HG02870 (cell line): ENCODE measurements around the gene TUFT1.

Experiments
- ATAC-seq: cut with Tn5 transposase; IDR thresholded peaks from one replicate; pipeline ENCODE4 v1.9.1; 2021; ENCODE audit warnings: mild to moderate bottlenecking, moderate library complexity; ENCODE audit not compliant: unreplicated experiment

TUFT1 gene

DNA sequence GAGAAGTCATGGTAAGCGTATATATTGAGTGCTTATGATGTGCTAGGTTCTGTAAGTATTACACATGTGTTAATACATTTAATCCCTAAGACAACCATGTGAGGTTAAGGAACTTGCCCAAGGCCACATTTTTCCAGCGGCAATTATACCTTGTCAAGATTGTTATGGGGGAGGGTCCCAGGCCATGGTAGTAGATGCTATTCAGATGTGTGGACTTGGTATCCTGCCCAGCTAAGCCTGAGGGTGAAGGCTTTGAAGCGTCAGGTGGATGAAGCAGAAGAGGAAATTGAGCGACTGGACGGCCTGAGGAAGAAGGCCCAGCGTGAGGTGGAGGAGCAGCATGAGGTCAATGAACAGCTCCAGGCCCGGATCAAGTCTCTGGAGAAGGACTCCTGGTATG is 3.6 kb upstream of the TUFT1 start:
- ATAC-seq: no peak

DNA sequence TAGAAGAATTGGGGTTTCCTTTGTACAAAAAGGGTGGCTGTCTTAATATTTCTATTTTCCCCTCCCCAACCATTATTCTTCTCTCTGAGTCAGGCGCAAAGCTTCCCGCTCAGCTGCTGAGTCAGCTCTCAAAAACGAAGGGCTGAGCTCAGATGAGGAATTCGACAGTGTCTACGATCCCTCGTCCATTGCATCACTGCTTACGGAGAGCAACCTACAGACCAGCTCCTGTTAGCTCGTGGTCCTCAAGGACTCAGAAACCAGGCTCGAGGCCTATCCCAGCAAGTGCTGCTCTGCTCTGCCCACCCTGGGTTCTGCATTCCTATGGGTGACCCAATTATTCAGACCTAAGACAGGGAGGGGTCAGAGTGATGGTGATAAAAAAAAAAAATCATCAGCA is 3.0 kb upstream of the TUFT1 start:
- no peak for ATAC-seq

DNA sequence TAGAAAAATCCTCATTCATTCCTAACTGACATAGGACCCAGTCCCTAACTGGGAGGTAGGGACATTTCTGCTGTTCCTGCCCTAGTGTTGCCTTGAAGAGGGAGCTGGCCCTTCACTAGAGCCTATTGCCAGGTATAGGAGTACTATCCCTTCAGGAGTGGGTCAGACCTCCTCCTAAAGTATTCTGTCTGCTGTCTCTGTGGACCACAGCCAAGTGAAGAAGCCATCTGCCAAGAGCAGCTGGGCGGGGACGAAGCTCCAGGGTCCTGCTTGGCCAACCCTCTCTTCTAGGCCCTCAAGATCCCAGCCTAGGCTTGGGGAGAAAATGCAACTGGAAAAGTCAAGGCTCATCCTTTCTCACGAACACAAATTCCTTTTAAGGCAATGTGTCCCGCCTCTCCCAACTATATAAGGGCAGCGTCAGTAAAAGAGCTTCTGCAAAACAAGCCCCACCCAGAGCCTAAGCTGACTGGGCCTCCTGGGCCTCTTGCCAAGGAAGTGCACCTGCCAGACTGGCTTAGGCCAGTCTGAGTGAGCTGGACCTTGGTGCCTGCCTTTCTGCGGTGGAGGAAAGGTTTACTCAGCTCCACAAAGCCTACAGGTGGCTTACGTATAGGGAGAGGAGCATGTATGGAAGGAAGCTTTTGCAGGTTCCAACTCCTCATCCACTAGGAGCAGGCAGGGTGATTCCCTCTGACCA is 638 bp upstream of the TUFT1 start:
- peak; percentile 29 for ATAC-seq

DNA sequence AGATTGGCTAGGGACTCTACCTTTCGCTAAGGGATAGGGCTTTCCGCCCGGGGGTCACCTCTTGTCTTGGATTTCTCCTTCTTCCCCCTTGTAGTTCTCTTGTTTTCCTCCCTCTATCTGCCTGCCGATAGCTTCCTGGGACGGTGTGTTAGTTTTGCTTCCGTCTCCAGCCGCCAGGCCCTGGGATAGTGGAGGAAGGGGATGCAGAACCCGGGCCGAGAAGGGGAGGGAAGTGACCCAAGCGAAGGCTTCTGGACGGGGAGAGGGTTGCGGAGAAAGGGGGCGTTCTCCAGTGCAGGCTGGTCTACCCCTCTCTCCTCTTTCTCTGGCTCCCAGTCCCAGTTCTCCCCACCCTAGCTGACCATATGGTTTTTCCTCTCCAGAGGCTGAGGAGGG is 871 bp downstream of the TUFT1 start:
- ATAC-seq: no peak

DNA sequence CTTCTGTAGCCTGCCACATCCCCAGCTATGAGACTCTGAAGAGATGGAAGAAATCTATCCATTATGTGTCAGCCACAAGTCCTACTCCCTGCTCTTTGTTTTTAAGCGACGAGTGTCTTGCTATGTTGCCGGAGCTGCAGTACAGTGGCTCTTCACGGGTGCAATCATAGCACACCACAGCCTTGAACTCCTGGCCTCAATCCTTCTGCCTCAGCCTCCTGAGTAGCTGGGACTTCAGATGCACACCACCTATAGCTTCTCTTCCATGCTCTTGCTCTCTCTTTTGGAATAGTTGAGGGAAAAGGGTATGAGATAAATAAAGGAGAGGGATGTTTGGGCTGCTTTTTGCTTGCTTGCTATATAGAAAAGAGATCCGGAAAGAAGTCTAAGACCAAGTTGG is 1.6 kb downstream of the TUFT1 start:
- ATAC-seq: no peak

DNA sequence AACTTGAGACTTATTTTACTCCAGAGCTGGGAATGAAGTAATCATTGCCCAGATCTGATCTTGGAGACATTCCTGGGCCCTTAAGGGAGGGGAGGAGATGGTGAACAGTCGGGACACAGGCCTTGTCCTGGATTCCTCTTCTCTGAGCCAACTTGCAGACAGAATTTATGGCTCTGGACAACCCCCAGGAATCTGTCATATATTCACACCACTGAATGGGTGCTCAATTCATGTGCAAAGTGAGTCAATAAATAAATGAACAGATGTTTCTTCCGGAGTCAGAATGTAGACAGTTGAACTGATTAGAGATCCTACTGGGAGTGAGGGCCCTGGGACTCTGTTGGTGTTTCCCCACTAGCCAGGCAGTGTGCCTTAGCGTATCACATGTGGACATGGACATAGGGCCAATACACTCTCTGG is 2.6 kb downstream of the TUFT1 start:
- no peak for ATAC-seq

DNA sequence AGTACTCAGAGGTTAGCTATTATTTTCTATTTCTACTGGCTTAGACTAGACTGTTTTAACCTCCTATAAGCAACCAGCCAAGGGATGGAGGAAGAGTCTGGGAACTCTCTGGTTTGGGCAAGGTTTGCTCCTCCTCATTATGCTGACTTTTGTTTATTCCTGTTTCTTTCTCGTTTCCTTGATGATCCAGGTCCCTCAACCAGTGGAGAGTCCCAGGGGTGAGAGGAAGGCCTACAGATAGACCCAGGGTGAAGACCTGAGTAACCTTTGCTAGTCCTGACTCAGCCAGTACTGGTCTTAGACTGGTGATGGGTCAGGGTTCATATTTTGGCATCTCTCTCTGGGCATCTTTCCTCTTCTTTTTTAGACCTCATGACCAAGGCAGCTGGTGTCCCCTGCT is 5.4 kb downstream of the TUFT1 start:
- ATAC-seq: no peak

DNA sequence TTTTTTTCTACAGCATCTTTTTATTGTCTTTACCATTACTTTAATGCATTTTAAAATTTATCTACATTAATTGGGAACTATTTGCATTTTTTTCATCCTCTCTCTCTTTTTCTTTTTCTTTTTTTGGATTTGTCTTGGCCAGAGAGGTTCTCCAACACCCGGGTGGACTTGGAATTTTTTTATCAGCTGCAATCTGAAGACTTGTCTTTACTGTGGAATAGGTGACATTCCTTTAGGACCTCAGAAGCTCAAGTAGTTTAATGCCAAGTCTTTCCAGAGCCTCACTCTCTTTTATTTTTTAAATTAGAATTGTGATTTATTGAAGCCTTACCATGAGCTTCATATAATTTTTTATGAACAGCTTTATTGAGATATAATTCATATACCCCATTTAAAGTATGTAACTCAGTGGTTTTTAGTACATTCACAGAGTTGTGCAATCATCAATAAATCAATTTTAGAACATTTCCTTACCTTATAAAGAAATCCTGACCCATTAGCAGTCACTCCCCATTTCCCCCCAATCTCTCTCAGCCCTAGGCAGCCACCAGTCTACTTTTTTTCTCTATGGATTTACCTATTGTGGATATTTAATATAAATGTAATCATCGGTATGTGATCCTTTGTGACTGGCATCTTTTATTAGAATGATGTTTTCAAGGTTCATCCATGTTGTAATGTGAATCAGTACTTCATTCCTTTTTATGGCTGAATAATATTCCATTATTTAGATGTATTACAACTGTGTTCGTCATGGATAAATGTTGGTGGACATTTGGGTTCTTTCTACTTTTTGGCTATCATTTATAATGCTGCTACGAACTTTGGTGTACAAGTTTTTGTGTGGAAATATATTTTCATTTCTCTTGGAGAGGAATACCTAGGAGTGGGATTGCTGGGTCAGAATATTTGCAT is 6.2 kb downstream of the TUFT1 start:
- no peak for ATAC-seq

DNA sequence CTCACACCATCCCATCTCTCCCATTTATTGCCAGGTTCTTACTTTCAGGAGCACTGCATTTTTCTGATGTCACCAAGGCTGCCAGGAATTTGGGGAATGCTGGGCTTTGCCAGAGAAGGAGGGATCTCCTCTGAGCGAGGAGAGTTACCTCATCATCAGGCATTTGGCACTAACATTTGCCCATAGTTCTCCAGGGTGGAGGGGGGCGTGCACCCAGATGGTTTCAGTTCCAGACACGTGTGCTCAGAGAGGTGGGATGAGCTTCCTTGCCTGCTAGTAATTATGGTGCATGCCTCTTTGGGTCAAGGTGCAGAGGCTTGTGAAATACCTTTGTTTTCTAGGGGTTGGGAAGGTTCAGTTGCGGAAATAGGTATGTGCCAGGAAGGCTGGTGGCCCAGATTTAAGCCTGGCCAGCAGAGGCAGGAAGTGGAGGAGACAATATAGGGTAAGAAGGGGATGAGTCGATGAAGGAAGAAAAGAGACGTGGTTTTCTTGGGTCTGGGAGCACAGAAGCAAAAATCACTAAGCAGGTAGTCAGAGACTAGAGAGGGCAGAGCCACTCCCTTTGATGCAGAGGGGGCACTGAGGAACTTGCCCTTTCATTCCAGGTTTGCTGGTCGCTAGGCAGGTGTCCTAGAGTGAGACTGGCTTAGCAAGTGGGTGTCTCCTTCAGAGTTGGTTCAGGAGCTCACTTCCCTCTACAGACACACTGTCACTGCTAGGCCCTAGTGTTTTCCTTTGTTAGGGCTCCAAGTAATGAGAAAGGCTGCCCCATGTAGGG is 7.2 kb downstream of the TUFT1 start:
- ATAC-seq: no peak

DNA sequence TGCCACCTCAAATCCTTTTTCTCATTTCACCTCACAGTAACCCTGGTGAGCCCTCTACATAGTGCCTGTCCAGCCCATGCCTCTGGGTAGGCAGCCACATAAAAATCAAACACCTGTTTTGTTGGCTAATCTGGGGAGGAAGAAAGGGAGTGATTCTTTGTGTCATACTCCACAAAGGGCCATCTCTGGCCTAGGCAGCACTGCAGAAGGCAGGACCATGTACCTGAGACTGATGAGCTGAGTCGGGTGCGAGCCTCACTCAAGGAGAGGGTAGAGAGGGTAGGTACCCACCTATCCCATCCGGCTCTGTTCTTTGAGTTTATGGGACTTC is 7.8 kb downstream of the TUFT1 start:
- ATAC-seq: no peak

DNA sequence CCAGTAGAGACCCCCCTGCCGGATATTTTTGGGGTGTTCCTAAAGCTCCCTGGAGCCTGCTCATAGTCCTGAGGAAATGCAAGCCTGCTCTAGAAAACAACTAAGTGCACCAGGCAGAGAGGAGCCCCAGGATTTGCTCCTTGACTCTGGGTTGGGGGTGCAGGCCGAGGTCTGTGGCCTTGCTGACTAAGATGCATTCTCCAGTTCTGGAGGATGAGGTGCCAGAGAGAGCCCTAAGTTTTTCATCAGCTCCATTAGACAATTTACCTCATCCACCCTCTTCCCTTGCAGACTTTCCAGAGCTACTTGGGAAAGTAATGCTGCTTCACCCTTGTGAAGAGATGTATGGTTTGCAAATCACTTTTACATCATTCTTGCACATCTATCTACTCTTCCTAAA is 9.1 kb downstream of the TUFT1 start:
- no peak for ATAC-seq

DNA sequence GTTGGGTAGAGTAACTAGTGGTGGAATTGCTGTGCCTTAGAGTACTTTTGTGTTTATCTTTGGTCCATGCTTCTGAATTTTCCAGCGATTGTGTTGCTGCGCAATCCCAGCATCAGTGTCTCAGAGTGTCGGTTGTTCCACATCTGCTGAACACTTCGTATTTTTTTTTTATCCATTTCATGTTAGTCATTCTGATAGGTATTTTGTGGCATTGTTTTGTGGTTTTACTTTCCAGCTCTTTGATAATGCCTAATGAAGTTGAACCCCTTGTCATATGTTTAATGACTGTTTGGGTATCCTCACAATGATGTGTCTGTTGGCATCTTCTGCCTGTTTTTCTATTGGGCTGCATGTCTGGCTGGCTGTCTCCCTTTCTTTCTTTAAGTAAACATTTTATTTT is 13.6 kb downstream of the TUFT1 start:
- ATAC-seq: no peak

DNA sequence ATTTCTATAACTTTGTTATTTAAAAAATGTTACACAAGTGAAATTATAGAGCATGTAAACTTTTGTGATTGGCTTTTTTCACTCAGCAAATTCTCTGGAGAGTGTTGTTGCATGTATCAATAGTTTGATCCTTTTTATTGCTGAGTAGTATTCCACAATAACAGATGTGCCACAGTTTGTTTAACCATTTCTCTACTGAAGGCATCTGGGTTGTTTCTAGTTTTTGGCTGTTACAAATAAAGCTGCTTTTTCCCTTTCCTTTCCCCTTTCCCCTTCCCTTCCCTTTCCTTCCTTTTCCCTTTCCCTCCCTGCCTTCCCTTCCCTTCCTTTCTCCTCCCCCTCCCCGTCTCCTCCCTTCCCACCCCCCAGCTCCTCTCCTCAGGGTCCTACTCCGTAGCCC is 15.9 kb downstream of the TUFT1 start:
- no peak for ATAC-seq

DNA sequence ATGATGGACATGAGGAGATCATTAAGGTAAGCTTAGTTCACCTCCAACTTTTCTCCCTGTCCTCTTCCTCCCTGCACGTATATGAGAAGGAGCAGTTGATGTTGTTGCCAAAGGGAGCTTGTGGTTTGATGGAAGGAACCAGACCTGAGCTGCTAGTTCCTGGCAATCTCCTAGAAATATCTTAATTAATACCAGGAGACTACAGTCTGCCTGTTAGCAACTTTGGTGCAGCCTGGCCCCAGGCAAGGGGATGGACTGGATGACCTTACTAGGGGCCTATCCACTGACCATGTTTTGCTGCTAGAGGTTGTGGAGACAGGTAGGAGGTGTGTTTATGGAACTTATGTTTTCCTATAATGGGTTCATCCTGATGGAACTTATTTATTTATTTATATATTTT is 22.6 kb downstream of the TUFT1 start:
- ATAC-seq: no peak

DNA sequence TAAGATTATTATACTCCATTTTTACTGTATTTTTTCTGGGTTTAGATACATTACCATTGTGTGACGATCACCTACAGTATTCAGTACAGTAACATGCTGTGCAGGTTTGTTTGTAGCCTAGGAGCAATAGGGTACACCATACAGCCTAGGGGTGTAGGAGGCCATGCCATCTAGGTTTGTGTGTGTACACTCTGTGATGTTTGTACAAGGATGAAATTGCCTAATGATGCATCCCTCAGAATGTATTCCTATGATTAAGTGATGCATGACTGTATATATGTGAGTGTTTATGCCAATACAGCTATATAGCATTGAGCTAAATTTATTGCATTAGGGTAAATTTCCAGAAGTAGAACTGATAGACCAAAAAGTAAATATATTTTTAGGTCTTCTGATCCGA is 23.3 kb downstream of the TUFT1 start:
- ATAC-seq: no peak

DNA sequence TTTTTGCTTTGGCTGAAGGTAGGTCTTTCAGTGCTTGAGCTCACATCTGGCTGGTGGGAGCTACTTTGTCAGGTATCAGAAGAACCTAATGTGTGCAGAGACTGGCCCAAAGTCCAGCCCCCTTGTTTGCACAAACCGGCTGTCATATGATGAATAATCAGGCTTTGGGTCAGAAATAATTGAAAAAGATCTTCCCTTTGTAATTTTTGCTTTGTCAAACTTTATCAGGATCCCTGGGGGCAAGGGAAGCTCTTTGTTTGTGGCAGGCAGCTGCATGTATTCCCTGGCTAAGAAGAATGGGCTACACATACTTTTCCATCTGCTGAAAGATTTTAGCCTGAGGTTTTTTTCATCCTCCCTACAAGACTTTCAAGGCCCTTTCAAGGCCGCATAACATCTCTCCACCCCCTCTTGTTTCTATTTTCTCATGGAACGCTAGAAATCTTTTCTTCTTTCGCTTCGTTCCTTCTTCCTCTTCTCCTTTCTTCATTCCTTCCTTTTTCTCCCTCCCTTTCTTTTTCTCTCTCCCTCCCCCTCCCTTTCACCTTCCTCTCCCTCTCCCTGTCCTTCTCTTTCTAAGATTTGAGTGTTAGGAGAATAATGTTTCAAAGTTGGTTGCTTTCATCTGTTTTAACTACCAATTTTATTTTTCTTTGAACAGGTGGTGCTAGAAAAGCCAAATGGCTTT is 25.5 kb downstream of the TUFT1 start:
- no peak for ATAC-seq

DNA sequence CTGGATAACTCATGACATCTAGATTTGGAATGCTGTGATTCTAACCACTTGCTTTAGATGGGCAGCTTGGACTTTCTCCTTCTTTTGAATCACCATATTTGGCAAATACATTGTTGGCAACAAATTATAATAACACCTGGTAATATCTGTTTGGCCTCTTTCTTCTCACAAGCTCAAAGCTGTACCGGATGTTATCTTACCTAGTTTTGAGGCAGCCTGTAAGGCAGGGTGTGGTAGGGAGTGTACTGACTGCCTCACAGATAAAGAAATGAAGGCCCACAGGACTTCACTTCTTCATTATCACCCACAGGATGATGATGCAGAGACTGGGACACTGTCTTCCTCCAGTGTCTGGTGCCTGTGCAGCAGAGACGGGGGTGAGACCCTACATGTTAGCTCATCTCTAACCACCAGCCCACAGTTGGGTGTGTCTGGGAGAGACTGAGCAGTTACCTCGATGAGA is 28.5 kb downstream of the TUFT1 start:
- no peak for ATAC-seq

DNA sequence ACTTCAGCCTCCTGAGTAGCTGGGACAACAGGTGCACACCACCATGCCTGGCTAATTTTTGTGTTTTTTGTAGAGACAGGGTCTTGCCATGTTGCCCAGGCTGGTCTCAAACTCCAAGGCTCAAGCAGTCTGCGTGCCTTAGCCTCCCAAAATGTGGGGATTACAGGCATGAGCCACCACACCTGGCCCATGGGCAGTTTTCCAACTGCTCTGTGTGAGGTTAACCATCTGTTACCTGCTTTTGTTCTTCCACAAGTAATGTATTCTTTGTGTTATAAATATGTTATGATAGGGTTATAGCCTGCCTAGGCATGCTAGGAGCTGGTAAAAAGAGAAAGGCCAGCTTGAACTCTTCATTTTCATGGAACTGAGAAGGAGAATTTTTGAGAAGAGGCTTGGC is 30.7 kb downstream of the TUFT1 start:
- ATAC-seq: no peak

DNA sequence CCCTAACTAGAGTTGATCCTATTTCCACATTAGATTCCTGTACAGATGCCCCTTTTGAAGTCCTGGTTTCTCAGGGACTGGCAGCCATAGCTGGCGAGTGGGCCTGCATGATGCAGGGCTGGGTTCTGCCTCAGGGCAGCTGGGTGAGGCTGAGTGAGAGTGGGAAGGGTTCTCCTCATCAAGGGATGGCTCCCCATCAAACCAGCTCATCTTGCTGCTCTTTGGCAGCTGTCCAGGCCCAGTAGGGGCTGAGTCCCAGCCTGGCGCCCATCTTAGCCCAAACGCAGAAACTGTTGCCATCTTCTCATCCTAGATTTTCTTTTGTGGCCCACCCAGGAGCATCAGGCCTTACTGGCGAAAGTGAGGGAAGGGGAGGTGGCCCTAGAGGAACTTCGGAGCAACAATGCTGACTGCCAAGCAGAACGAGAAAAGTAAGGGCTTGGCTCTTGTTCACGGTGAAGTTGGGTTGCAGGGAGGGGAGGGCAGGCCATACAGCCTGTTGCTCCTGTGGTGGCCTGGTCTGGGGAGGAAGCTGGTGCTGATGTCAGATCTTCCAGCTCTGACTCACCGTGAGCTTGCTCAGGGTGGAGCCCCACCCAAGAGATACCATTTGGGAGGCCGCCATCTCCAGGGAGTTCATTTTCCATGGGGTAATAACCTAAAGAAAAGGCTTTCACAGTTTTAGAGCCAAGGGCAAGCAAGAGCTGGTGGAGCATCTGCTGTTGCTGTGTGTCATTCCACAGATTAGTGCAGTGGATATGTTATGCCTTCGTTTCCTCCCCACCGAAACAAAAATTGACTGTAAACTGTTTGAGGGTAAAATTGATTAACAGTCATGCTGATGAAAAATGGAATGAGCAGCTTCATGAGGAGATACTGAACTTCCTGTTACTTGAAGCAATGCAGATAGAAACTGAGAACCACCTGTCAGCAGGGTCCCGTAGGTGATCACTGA is 34.7 kb downstream of the TUFT1 start:
- no peak for ATAC-seq

DNA sequence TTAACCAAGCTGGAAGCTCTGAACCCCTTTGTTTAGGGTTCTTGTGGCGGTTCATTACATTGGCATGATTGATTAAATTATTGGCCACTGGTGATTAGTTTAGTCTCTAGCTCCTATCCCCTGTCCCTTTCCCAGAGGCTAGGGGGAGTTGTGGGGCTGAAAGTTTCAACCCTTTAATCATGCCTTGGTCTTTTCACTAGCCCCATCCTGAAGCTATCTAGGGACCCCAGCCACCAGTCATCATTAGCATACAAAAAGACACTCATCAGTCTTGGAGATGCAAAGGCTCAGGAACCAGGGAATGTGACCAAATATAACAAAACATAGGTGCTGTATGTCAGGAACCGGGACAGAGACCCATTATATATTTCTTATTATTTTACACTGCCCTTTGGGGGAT is 37.1 kb downstream of the TUFT1 start:
- ATAC-seq: no peak
